ENCODE data around the gene FAM53A. TPM values are rescaled to one million over a fixed set of nuclear protein-coding genes. Genes with fewer than 3 reads are reported as not detected.

Gene FAM53A
- total and polyA plus RNA-seq, 4 donors: 0.44 to 2.2 (median 0.97) TPM

GRCh38 chr4:1669850-1670249 lies 14.3 kb downstream of the FAM53A start:
- no peaks in the 10 kb centered on the region for H3K36me3 ChIP-seq (ENCODE audit: control insufficient read depth in 4 of 4, insufficient read depth in 3 of 4, low read depth in 1 of 4, low read length in 3 of 4)
- H3K9me3 ChIP-seq (ENCODE audit: control insufficient read depth in 4 of 4, low read length in 3 of 4): no peaks in the 10 kb centered on the region
- no peaks in the 10 kb centered on the region for H3K27me3 ChIP-seq (ENCODE audit: control insufficient read depth in 4 of 4, insufficient read depth in 4 of 4, low read length in 3 of 4)
- no peak overlapping the region for H3K4me3 ChIP-seq (ENCODE audit: low read depth in 1 of 3, low read length in 3 of 3)
- no peak for DNase-seq (ENCODE audit: low spot score)
- WGBS: 95% methylated on average over 21 of the region's 21 CpGs
- no peak overlapping the region for H3K9ac ChIP-seq (ENCODE audit: low read depth in 1 of 2, low read length in 2 of 2)
- H3K27ac ChIP-seq (ENCODE audit: low read depth in 1 of 2, low read length in 2 of 2): no peak overlapping the region
- no peaks in the 10 kb centered on the region for H3K4me1 ChIP-seq (ENCODE audit: control insufficient read depth in 4 of 4, insufficient read depth in 4 of 4, low read length in 3 of 4)
- no peak for TF ChIP-seq FOXA2 (IDR thresholded peaks at IDR 0.05)
- no peak for TF ChIP-seq RXRA (IDR thresholded peaks at IDR 0.05)
- TF ChIP-seq FOXA1 (IDR thresholded peaks at IDR 0.05): no peak
- no peak for TF ChIP-seq CTCF (IDR thresholded peaks at IDR 0.05; ENCODE audit: low read depth, low read length, missing input control)
- no peak for TF ChIP-seq TAF1 (conservative IDR thresholded peaks at IDR 0.05)
- no peak for TF ChIP-seq HNF4A (conservative IDR thresholded peaks at IDR 0.05)
- TF ChIP-seq NR2F2 (IDR thresholded peaks at IDR 0.05): no peak
- no peak for TF ChIP-seq EGR1 (IDR thresholded peaks at IDR 0.05; ENCODE audit: low read depth in 2 of 2)
- TF ChIP-seq REST (IDR thresholded peaks at IDR 0.05): no peak
- no peak for TF ChIP-seq SP1 (IDR thresholded peaks at IDR 0.05)
- TF ChIP-seq ZBTB33 (IDR thresholded peaks at IDR 0.05): no peak
- TF ChIP-seq YY1 (IDR thresholded peaks at IDR 0.05): no peak
- TF ChIP-seq ATF3 (IDR thresholded peaks at IDR 0.05): no peak
- no peak for TF ChIP-seq GABPA (IDR thresholded peaks at IDR 0.05 in 1 of 2, conservative IDR thresholded peaks at IDR 0.05 in 1 of 2)
- no peak for TF ChIP-seq HNF4G (IDR thresholded peaks at IDR 0.05)

GRCh38 chr4:1669270-1669669 lies 14.8 kb downstream of the FAM53A start:
- no peak overlapping the region for H3K4me3 ChIP-seq (ENCODE audit: low read depth in 1 of 3, low read length in 3 of 3)
- no peaks in the 10 kb centered on the region for H3K27me3 ChIP-seq (ENCODE audit: control insufficient read depth in 4 of 4, insufficient read depth in 4 of 4, low read length in 3 of 4)
- no peaks in the 10 kb centered on the region for H3K4me1 ChIP-seq (ENCODE audit: control insufficient read depth in 4 of 4, insufficient read depth in 4 of 4, low read length in 3 of 4)
- 96% methylated on average over 12 of the region's 12 CpGs for WGBS
- no peak overlapping the region for H3K27ac ChIP-seq (ENCODE audit: low read depth in 1 of 2, low read length in 2 of 2)
- no peak for DNase-seq (ENCODE audit: low spot score)
- H3K9me3 ChIP-seq (ENCODE audit: control insufficient read depth in 4 of 4, low read length in 3 of 4): no peaks in the 10 kb centered on the region
- H3K36me3 ChIP-seq (ENCODE audit: control insufficient read depth in 4 of 4, insufficient read depth in 3 of 4, low read depth in 1 of 4, low read length in 3 of 4): no peaks in the 10 kb centered on the region
- no peak overlapping the region for H3K9ac ChIP-seq (ENCODE audit: low read depth in 1 of 2, low read length in 2 of 2)
- TF ChIP-seq CTCF (IDR thresholded peaks at IDR 0.05; ENCODE audit: low read depth, low read length, missing input control): no peak
- no peak for TF ChIP-seq SP1 (IDR thresholded peaks at IDR 0.05)
- TF ChIP-seq EGR1 (IDR thresholded peaks at IDR 0.05; ENCODE audit: low read depth in 2 of 2): no peak
- TF ChIP-seq FOXA2 (IDR thresholded peaks at IDR 0.05): no peak
- no peak for TF ChIP-seq NR2F2 (IDR thresholded peaks at IDR 0.05)
- no peak for TF ChIP-seq JUND (IDR thresholded peaks at IDR 0.05)
- no peak for TF ChIP-seq ZBTB33 (IDR thresholded peaks at IDR 0.05)
- no peak for TF ChIP-seq MAX (IDR thresholded peaks at IDR 0.05)
- TF ChIP-seq RXRA (IDR thresholded peaks at IDR 0.05): no peak
- TF ChIP-seq TAF1 (conservative IDR thresholded peaks at IDR 0.05): no peak
- no peak for TF ChIP-seq HNF4A (conservative IDR thresholded peaks at IDR 0.05)
- TF ChIP-seq HNF4G (IDR thresholded peaks at IDR 0.05): no peak
- TF ChIP-seq GABPA (IDR thresholded peaks at IDR 0.05 in 1 of 2, conservative IDR thresholded peaks at IDR 0.05 in 1 of 2): no peak
- no peak for TF ChIP-seq ATF3 (IDR thresholded peaks at IDR 0.05)
- no peak for TF ChIP-seq FOXA1 (IDR thresholded peaks at IDR 0.05)
- TF ChIP-seq YY1 (IDR thresholded peaks at IDR 0.05): no peak
- TF ChIP-seq RAD21 (IDR thresholded peaks at IDR 0.05): no peak
